ENCODE results near the gene KRTAP2-4.
"Not testable (repeated sequence)": the region's sequence is repeated elsewhere in the genome, so short reads cannot be mapped to it uniquely, and the experiment has no call there.

KRTAP2-4 gene

GRCh38 chr17:41058741-41059140, 6.9 kb downstream of the KRTAP2-4 start:
- H3K79me1 ChIP-seq (replicated peaks; ENCODE audit: low read length, poor library complexity, severe bottlenecking), result no peaks in the 10 kb centered on the region
- H2AK5ac ChIP-seq (ENCODE audit: low read length, severe bottlenecking), result peak overlapping the region; percentile 10
- no peak overlapping the region for H3K23ac ChIP-seq (ENCODE audit: low read length in 2 of 2)

GRCh38 chr17:41057547-41057946, 8.1 kb downstream of the KRTAP2-4 start:
- WGBS, result no CpG with 5 or more reads among the region's 1 CpG
- no peak for DNase-seq
- Histone ChIP-seq H2BK12ac (ENCODE audit: low read length in 2 of 2) (no peak overlapping the region), H3K23ac (ENCODE audit: low read length in 2 of 2) (no peak overlapping the region), H3K18ac (ENCODE audit: low read depth in 1 of 2, low read length in 2 of 2) (no peak overlapping the region), H2BK120ac (ENCODE audit: low read depth, low read length) (no peak overlapping the region), H3K27me3 (ENCODE audit: control insufficient read depth in 1 of 2, insufficient read depth in 1 of 2, low read length in 2 of 2) (no peaks in the 10 kb centered on the region), H3K4ac (ENCODE audit: low read depth in 1 of 2, low read length in 2 of 2) (no peak overlapping the region), H2AFZ (ENCODE audit: low read depth, low read length) (no peak overlapping the region), H2AK5ac (ENCODE audit: low read length, severe bottlenecking) (no peak overlapping the region), H4K8ac (ENCODE audit: low read length) (no peak overlapping the region), H3K27ac (ENCODE audit: low read length, poor library complexity, severe bottlenecking) (no peak overlapping the region), H3K36me3 (ENCODE audit: control insufficient read depth in 1 of 2, insufficient read depth in 2 of 2, low read depth in 1 of 2, low read length in 2 of 2) (no peaks in the 10 kb centered on the region), H3K14ac (ENCODE audit: low read length in 2 of 2) (no peak overlapping the region), H2BK5ac (ENCODE audit: low read depth, low read length, poor library complexity, severe bottlenecking) (no peak overlapping the region), H2BK15ac (ENCODE audit: low read depth, poor library complexity, severe bottlenecking) (no peak overlapping the region), H3K4me2 (ENCODE audit: low read length, poor library complexity, severe bottlenecking) (no peak overlapping the region), H3K9me3 (ENCODE audit: control insufficient read depth, low read length) (no peaks in the 10 kb centered on the region), H3K4me1 (ENCODE audit: control insufficient read depth, insufficient read depth, low read depth, low read length) (peaks cover 7% of the 10 kb centered on the region), H4K91ac (ENCODE audit: low read length) (no peak overlapping the region), H3K79me1 (replicated peaks; ENCODE audit: low read length, poor library complexity, severe bottlenecking) (no peaks in the 10 kb centered on the region), H3K9ac (ENCODE audit: low read length) (no peak overlapping the region), H3K4me3 (ENCODE audit: insufficient read depth in 1 of 2, low read depth in 1 of 2, low read length in 2 of 2) (no peak overlapping the region)

More at GRCh38 chr17:41058741-41059140, 6.9 kb downstream of the KRTAP2-4 start:
- H4K8ac ChIP-seq (ENCODE audit: low read length), result no peak overlapping the region
- peaks cover 7% of the 10 kb centered on the region for H3K4me1 ChIP-seq (ENCODE audit: control insufficient read depth, insufficient read depth, low read depth, low read length)
- no peak overlapping the region for H2BK5ac ChIP-seq (ENCODE audit: low read depth, low read length, poor library complexity, severe bottlenecking)
- H3K36me3 ChIP-seq (ENCODE audit: control insufficient read depth in 1 of 2, insufficient read depth in 2 of 2, low read depth in 1 of 2, low read length in 2 of 2), result no peaks in the 10 kb centered on the region
- no peak overlapping the region for H3K18ac ChIP-seq (ENCODE audit: low read depth in 1 of 2, low read length in 2 of 2)
- H2AFZ ChIP-seq (ENCODE audit: low read depth, low read length), result no peak overlapping the region
- H3K4me2 ChIP-seq (ENCODE audit: low read length, poor library complexity, severe bottlenecking), result no peak overlapping the region
- H3K4me3 ChIP-seq (ENCODE audit: insufficient read depth in 1 of 2, low read depth in 1 of 2, low read length in 2 of 2), result no peak overlapping the region
- peak overlapping the region; percentile 55 for H3K27ac ChIP-seq (ENCODE audit: low read length, poor library complexity, severe bottlenecking)
- no peak overlapping the region for H3K14ac ChIP-seq (ENCODE audit: low read length in 2 of 2)
- no peak overlapping the region for H3K9ac ChIP-seq (ENCODE audit: low read length)
- no peak overlapping the region for H4K91ac ChIP-seq (ENCODE audit: low read length)
- no peak overlapping the region for H2BK12ac ChIP-seq (ENCODE audit: low read length in 2 of 2)
- H3K9me3 ChIP-seq (ENCODE audit: control insufficient read depth, low read length), result no peaks in the 10 kb centered on the region
- H2BK120ac ChIP-seq (ENCODE audit: low read depth, low read length), result no peak overlapping the region
- no peak for DNase-seq
- no peak overlapping the region for H2BK15ac ChIP-seq (ENCODE audit: low read depth, poor library complexity, severe bottlenecking)
- WGBS, result no CpG with 5 or more reads among the region's 5 CpGs
- no peaks in the 10 kb centered on the region for H3K27me3 ChIP-seq (ENCODE audit: control insufficient read depth in 1 of 2, insufficient read depth in 1 of 2, low read length in 2 of 2)
- no peak overlapping the region for H3K4ac ChIP-seq (ENCODE audit: low read depth in 1 of 2, low read length in 2 of 2)

GRCh38 chr17:41055130-41055529, 10.5 kb downstream of the KRTAP2-4 start, which contains the start of gene KRTAP2-2:
Gene KRTAP2-2 (minus strand): TSS chr17:41055230. CDS start chr17:41055211, 19 bp downstream.
- not testable (repeated sequence) for H2BK15ac ChIP-seq (ENCODE audit: low read depth, poor library complexity, severe bottlenecking); H2AFZ ChIP-seq (ENCODE audit: low read depth, low read length); H3K4me3 ChIP-seq (ENCODE audit: insufficient read depth in 1 of 2, low read depth in 1 of 2, low read length in 2 of 2); H3K27me3 ChIP-seq (ENCODE audit: control insufficient read depth in 1 of 2, insufficient read depth in 1 of 2, low read length in 2 of 2); H3K79me1 ChIP-seq (replicated peaks; ENCODE audit: low read length, poor library complexity, severe bottlenecking); H3K4ac ChIP-seq (ENCODE audit: low read depth in 1 of 2, low read length in 2 of 2); H2AK5ac ChIP-seq (ENCODE audit: low read length, severe bottlenecking); H3K4me1 ChIP-seq (ENCODE audit: control insufficient read depth, insufficient read depth, low read depth, low read length); DNase-seq; H3K23ac ChIP-seq (ENCODE audit: low read length in 2 of 2); H3K9me3 ChIP-seq (ENCODE audit: control insufficient read depth, low read length); H3K18ac ChIP-seq (ENCODE audit: low read depth in 1 of 2, low read length in 2 of 2); H2BK120ac ChIP-seq (ENCODE audit: low read depth, low read length); H3K14ac ChIP-seq (ENCODE audit: low read length in 2 of 2); H4K8ac ChIP-seq (ENCODE audit: low read length); H3K9ac ChIP-seq (ENCODE audit: low read length); H4K91ac ChIP-seq (ENCODE audit: low read length); H2BK12ac ChIP-seq (ENCODE audit: low read length in 2 of 2); H3K36me3 ChIP-seq (ENCODE audit: control insufficient read depth in 1 of 2, insufficient read depth in 2 of 2, low read depth in 1 of 2, low read length in 2 of 2); H2BK5ac ChIP-seq (ENCODE audit: low read depth, low read length, poor library complexity, severe bottlenecking); H3K4me2 ChIP-seq (ENCODE audit: low read length, poor library complexity, severe bottlenecking); H3K27ac ChIP-seq (ENCODE audit: low read length, poor library complexity, severe bottlenecking)
- no CpG with 5 or more reads among the region's 6 CpGs for WGBS

- not testable (repeated sequence) for H4K8ac ChIP-seq (ENCODE audit: low read length); H3K14ac ChIP-seq (ENCODE audit: low read length in 2 of 2); H2BK12ac ChIP-seq (ENCODE audit: low read length in 2 of 2); H2BK5ac ChIP-seq (ENCODE audit: low read depth, low read length, poor library complexity, severe bottlenecking); H3K9me3 ChIP-seq (ENCODE audit: control insufficient read depth, low read length); H3K27me3 ChIP-seq (ENCODE audit: control insufficient read depth in 1 of 2, insufficient read depth in 1 of 2, low read length in 2 of 2); H3K4me2 ChIP-seq (ENCODE audit: low read length, poor library complexity, severe bottlenecking); H3K36me3 ChIP-seq (ENCODE audit: control insufficient read depth in 1 of 2, insufficient read depth in 2 of 2, low read depth in 1 of 2, low read length in 2 of 2); H3K23ac ChIP-seq (ENCODE audit: low read length in 2 of 2); H2BK15ac ChIP-seq (ENCODE audit: low read depth, poor library complexity, severe bottlenecking); H3K18ac ChIP-seq (ENCODE audit: low read depth in 1 of 2, low read length in 2 of 2); H4K91ac ChIP-seq (ENCODE audit: low read length); H3K9ac ChIP-seq (ENCODE audit: low read length); H3K4me1 ChIP-seq (ENCODE audit: control insufficient read depth, insufficient read depth, low read depth, low read length); H3K4me3 ChIP-seq (ENCODE audit: insufficient read depth in 1 of 2, low read depth in 1 of 2, low read length in 2 of 2); H3K27ac ChIP-seq (ENCODE audit: low read length, poor library complexity, severe bottlenecking); DNase-seq; H2AK5ac ChIP-seq (ENCODE audit: low read length, severe bottlenecking); H2BK120ac ChIP-seq (ENCODE audit: low read depth, low read length); H3K79me1 ChIP-seq (replicated peaks; ENCODE audit: low read length, poor library complexity, severe bottlenecking); H2AFZ ChIP-seq (ENCODE audit: low read depth, low read length); H3K4ac ChIP-seq (ENCODE audit: low read depth in 1 of 2, low read length in 2 of 2)
- 75% methylated on average over 7 of the region's 9 CpGs for WGBS
Measured at GRCh38 chr17:41054556-41054955, 11.1 kb downstream of the KRTAP2-4 start.
